GM12878 (cell line): ENCODE data around the gene PTPRQ. TPM values are rescaled to one million over a fixed set of nuclear protein-coding genes. Genes with fewer than 3 reads are reported as not detected.

Source experiments
- ATAC-seq: fragments of 200-7000 bp; cut with Tn5 transposase; 3 replicates; pipeline ENCODE4 v1.9.1; 2020; ENCODE audit warnings: mild to moderate bottlenecking, moderate library complexity
- BruUV-seq: library from RNA; stranded (reverse); fragments of 400-500 nt; replicated peaks from 2 replicates; lab custom pipeline; 2021; lab: Mats Ljungman, UMichigan
- CTCF ChIA-PET: fragments of 300-600 bp; sonication (Branson Sonifier 250); formaldehyde crosslinking; extraction: SDS; loops from one replicate; lab custom pipeline; 2021; ENCODE audit warnings: inconsistent platforms; lab: Yijun Ruan, JAX
- POLR2A ChIA-PET: fragments of 350-600 bp; formaldehyde crosslinking; extraction: SDS; loops from one replicate; lab custom pipeline; 2021; ENCODE audit warnings: inconsistent platforms; lab: Charles Lee
- RAD21 ChIA-PET: fragments of 300-600 bp; sonication (Branson Sonifier 250); formaldehyde crosslinking; loops from one replicate; lab custom pipeline; 2023; ENCODE audit warnings: antibody characterized with exemption; ENCODE audit not compliant: unreplicated experiment; lab: Charles Lee
- SMC1A ChIA-PET: fragments of 300-600 bp; sonication (Branson Sonifier 250); formaldehyde crosslinking; loops from one replicate; lab custom pipeline; 2023; ENCODE audit not compliant: unreplicated experiment, uncharacterized antibody; lab: Charles Lee
- DNase-seq: peaks from one replicate; pipeline ENCODE4 v3.0.0-alpha.2; 2011; ENCODE audit warnings: low read depth, low spot score
- FAIRE-seq: peaks from 3 replicates; lab custom pipeline; 2011; peaks lifted over from hg19 to GRCh38; lab: Jason Lieb, UNC
- H2AFZ ChIP-seq: 2 replicates; pipeline ENCODE4 v1.6.0; 2011; ENCODE audit warnings: low read depth, low read length, control low read depth; ENCODE audit not compliant: control insufficient read depth
- H3K27ac ChIP-seq: 2 replicates; pipeline ENCODE4 v1.5.1; 2011; ENCODE audit warnings: control low read depth; ENCODE audit not compliant: control insufficient read depth, insufficient read depth
- H3K27me3 ChIP-seq, 2 experiments: replicated peaks in 1 of 2; 2 replicates each; pipeline versions ENCODE4 v1.6.0 to v1.6.1; 2011; ENCODE audit warnings: low read length in 1 of 2; ENCODE audit not compliant: control insufficient read depth in 2 of 2, insufficient read depth in 2 of 2
- H3K36me3 ChIP-seq, 2 experiments: 2 replicates each; pipeline ENCODE4 v1.5.1; 2011; ENCODE audit warnings: low read length in 1 of 2; ENCODE audit not compliant: control insufficient read depth in 2 of 2, insufficient read depth in 2 of 2
- H3K4me1 ChIP-seq: 2 replicates; pipeline ENCODE4 v1.6.1; 2011; ENCODE audit warnings: mild to moderate bottlenecking, low read length, moderate library complexity, mixed read lengths; ENCODE audit not compliant: control insufficient read depth, insufficient read depth
- H3K4me2 ChIP-seq: 2 replicates; pipeline ENCODE4 v1.6.0; 2011; ENCODE audit warnings: control low read depth; ENCODE audit not compliant: control insufficient read depth, insufficient read depth
- H3K4me3 ChIP-seq: fragments of 200-600 bp; sonication (generic); 2 replicates; pipeline ENCODE4 v1.5.1; 2016
- H3K79me2 ChIP-seq: 2 replicates; pipeline ENCODE4 v1.6.0; 2011; ENCODE audit warnings: low read length; ENCODE audit not compliant: control insufficient read depth, insufficient read depth
- H3K9ac ChIP-seq: 2 replicates; pipeline ENCODE4 v1.8.0; 2011; ENCODE audit warnings: low read length, control low read depth, mixed read lengths; ENCODE audit not compliant: control insufficient read depth, insufficient read depth
- H3K9me3 ChIP-seq: replicated peaks from 3 replicates; pipeline ENCODE4 v1.5.1; 2011; ENCODE audit warnings: mild to moderate bottlenecking, low read length; ENCODE audit not compliant: control insufficient read depth, insufficient read depth
- H4K20me1 ChIP-seq: 2 replicates; pipeline ENCODE4 v1.6.0; 2011; ENCODE audit not compliant: control insufficient read depth, insufficient read depth
- EP300 ChIP-seq, 2 experiments: fragments of 150-350 bp in 1 of 2; IDR thresholded peaks; 2 replicates each; pipeline ENCODE4 v1.6.1; 2011 to 2012; ENCODE audit warnings: low read depth in 2 of 2, low read length in 2 of 2, borderline replicate concordance in 1 of 2, improper control_type of control experiment in 1 of 2, inconsistent platforms in 1 of 2; ENCODE audit not compliant: control insufficient read depth in 1 of 2
- ESRRA ChIP-seq: IDR thresholded peaks from 2 replicates; pipeline ENCODE4 v1.6.1; 2012; ENCODE audit warnings: mild to moderate bottlenecking, low read length, improper control_type of control experiment
- ETV6 ChIP-seq, 2 experiments: fragments of 450-650 bp in 1 of 2; IDR thresholded peaks in 1 of 2; conservative IDR thresholded peaks in 1 of 2; 2 replicates each; pipeline ENCODE4 v1.6.1; 2014; ENCODE audit warnings: antibody characterized with exemption in 1 of 2, borderline replicate concordance in 1 of 2, low read depth in 1 of 2, mild to moderate bottlenecking in 1 of 2, moderate library complexity in 1 of 2
- FOS ChIP-seq: IDR thresholded peaks from 3 replicates; pipeline ENCODE4 v1.6.1; 2011; ENCODE audit warnings: borderline replicate concordance; ENCODE audit not compliant: insufficient read length; ENCODE audit errors: extremely low read depth
- HDAC2 ChIP-seq: fragments of 200-600 bp; sonication (generic); IDR thresholded peaks from 2 replicates; pipeline ENCODE4 v1.6.1; 2017
- MEF2B ChIP-seq: fragments of 450-650 bp; IDR thresholded peaks from 2 replicates; pipeline ENCODE4 v1.6.1; 2018; ENCODE audit warnings: mild to moderate bottlenecking, moderate library complexity; ENCODE audit not compliant: partially characterized antibody, poor library complexity, severe bottlenecking
- MTA2 ChIP-seq: fragments of 450-650 bp; IDR thresholded peaks from 2 replicates; pipeline ENCODE4 v1.6.1; 2016; ENCODE audit warnings: low read depth, mild to moderate bottlenecking, moderate library complexity
- NFYA ChIP-seq: IDR thresholded peaks from 2 replicates; pipeline ENCODE4 v1.6.1; 2011; ENCODE audit warnings: low read depth, mild to moderate bottlenecking, low read length, improper control_type of control experiment, borderline replicate concordance
- PAX5 ChIP-seq: IDR thresholded peaks from 2 replicates; pipeline ENCODE4 v1.6.1; 2011; ENCODE audit warnings: low read depth, low read length, borderline replicate concordance
- RFX5 ChIP-seq: IDR thresholded peaks from 2 replicates; pipeline ENCODE4 v1.6.1; 2011; ENCODE audit warnings: low read depth, low read length, improper control_type of control experiment
- SREBF2 ChIP-seq: IDR thresholded peaks from 2 replicates; pipeline ENCODE4 v1.6.1; 2012; ENCODE audit warnings: mild to moderate bottlenecking, low read length
- ZNF622 ChIP-seq: fragments of 450-650 bp; IDR thresholded peaks from 2 replicates; pipeline ENCODE4 v1.6.1; 2017; ENCODE audit warnings: mild to moderate bottlenecking, inconsistent platforms
- ZSCAN29 ChIP-seq: fragments of 450-650 bp; IDR thresholded peaks from 2 replicates; pipeline ENCODE4 v1.6.1; 2017; ENCODE audit warnings: mild to moderate bottlenecking, moderate library complexity
- WGBS: methylation state at CpG from one replicate; pipeline ENCODE4 v1.1.6; 2016; ENCODE audit warnings: low lambda C conversion rate; ENCODE audit not compliant: insufficient replicate concordance, insufficient coverage; ENCODE audit errors: missing lambda C conversion rate; 5-methylcytosine and 5-hydroxymethylcytosine counted together
- in situ Hi-C: fragments of 300-500 bp; cut with MboI; formaldehyde crosslinking; loops from 9 replicates; pipeline ENCODE4 v1.14.3; 2018; ENCODE audit warnings: mixed read lengths
- intact Hi-C: fragments of 100-400 bp; cut with micrococcal nuclease; formaldehyde crosslinking; loops from one replicate; pipeline ENCODE4 v1.14.2; 2022; ENCODE audit not compliant: unreplicated experiment
- polyA plus RNA-seq, 11 experiments: library from polyadenylated mRNA; depleted of rRNA in 4 of 11; unstranded in 6 of 11; stranded (reverse) in 5 of 11; fragments of >200 nt; fragmentation: Nextera tagmentation in 4 of 11; fragmentation: Illumina TruSeq in 1 of 11; extraction: Ambion mirVana in 4 of 11; extraction: Trizol in 1 of 11; gene quantifications; 1 replicate in 1 of 11; 2 replicates in 10 of 11; pipeline versions ENCODE4 v1.2.1 to v1.2.3, GENCODE V29; 2011 to 2016; ENCODE audit warnings: inconsistent platforms in 2 of 11, missing spikeins in 2 of 11, low read depth in 1 of 11
- total RNA-seq, 4 experiments: library from RNA; depleted of rRNA in 3 of 4; stranded (reverse); fragments of >200 nt in 3 of 4; fragmentation: Illumina TruSeq in 1 of 4; extraction: Trizol in 1 of 4; gene quantifications; 2 replicates each; pipeline versions ENCODE4 v1.2.1 to v1.2.3, GENCODE V29; 2013 to 2021
- TF ChIP-seq, protein P1 (sequence below): IDR thresholded peaks from 2 replicates; pipeline ENCODE4 v1.6.1; 2011; ENCODE audit warnings: low read depth, low read length, improper control_type of control experiment, borderline replicate concordance

The PTPRQ gene
- total and polyA plus RNA-seq, 10 of the 15 experiments (the other 5 are each of a cell fraction or from before 2014, with no cell fraction given) = 0.01 TPM; not detected in 9

DNA sequence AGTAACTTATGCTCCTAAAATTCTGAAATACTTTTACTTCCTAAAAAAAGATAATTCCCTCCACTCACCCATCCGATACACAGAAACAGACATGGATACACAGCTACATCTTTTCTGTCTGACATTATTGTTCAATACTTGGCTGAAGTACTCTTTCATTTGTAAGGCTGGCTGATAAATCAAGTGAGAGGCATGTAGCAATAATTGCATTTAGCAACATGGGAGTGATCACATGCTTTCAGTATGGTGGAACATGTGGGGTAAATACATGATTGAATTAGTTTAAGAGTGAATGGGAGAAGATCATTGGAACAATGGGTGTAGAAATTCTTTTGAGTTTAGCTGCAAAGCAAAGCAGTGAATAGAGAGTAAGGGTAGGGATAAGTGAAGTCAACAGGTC is 25.6 kb downstream of the PTPRQ start:
- no peak overlapping the region for H3K9ac ChIP-seq
- H4K20me1 ChIP-seq = no peaks in the 10 kb centered on the region
- RAD21 ChIA-PET = no interaction called here
- H3K4me3 ChIP-seq = no peak overlapping the region
- no peaks in the 10 kb centered on the region for H3K79me2 ChIP-seq
- no peak for DNase-seq
- H3K27ac ChIP-seq = no peak overlapping the region
- 85% methylated on average over 1 of the region's 1 CpG for WGBS
- H3K4me1 ChIP-seq = no peaks in the 10 kb centered on the region
- no peaks in the 10 kb centered on the region for H3K27me3 ChIP-seq
- no peak for ATAC-seq
- intact Hi-C loops = loop anchor here (5.0 kb wide), 1 partner anchor 243 kb away; no protein-coding TSS in a partner anchor
- no peaks in the 10 kb centered on the region for H3K9me3 ChIP-seq
- no peaks in the 10 kb centered on the region for H3K36me3 ChIP-seq
- no peak overlapping the region for H2AFZ ChIP-seq
- CTCF ChIA-PET = no interaction called here
- TF ChIP-seq MEF2B (no peak), NFYA (no peak), ZSCAN29 (no peak), HDAC2 (no peak), ETV6 (conservative IDR thresholded peaks at IDR 0.05 in 1 of 2, IDR thresholded peaks at IDR 0.05 in 1 of 2; ENCODE audit: borderline replicate concordance in 1 of 2, low read depth in 1 of 2) (no peak), RFX5 (no peak), MTA2 (no peak), PAX5 (no peak), ZNF622 (no peak), SREBF2 (no peak), ESRRA (no peak), FOS (no peak), EP300 (IDR thresholded peaks at IDR 0.05; ENCODE audit: borderline replicate concordance in 1 of 2, control insufficient read depth in 1 of 2, low read depth in 2 of 2, low read length in 2 of 2) (no peak)
- TF ChIP-seq, protein P1, sequence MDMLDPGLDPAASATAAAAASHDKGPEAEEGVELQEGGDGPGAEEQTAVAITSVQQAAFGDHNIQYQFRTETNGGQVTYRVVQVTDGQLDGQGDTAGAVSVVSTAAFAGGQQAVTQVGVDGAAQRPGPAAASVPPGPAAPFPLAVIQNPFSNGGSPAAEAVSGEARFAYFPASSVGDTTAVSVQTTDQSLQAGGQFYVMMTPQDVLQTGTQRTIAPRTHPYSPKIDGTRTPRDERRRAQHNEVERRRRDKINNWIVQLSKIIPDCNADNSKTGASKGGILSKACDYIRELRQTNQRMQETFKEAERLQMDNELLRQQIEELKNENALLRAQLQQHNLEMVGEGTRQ = no peak
- no peak for FAIRE-seq
- no TSS peak for BruUV-seq
- SMC1A ChIA-PET = no interaction called here
- POLR2A ChIA-PET = no interaction called here
- no peak overlapping the region for H3K4me2 ChIP-seq
- in situ Hi-C loops = loop anchor here (10.0 kb wide), 1 partner anchor 295 kb away; no protein-coding TSS in a partner anchor
